K562 (cell line): ENCODE measurements around the gene STRA6. TPM values are rescaled to one million over a fixed set of nuclear protein-coding genes. Genes with fewer than 3 reads are reported as not detected.

Experiments
- CBX8 ChIP-seq: fragments of 200-600 bp; sonication (generic); IDR thresholded peaks from 2 replicates; pipeline ENCODE4 v1.6.1; 2012; ENCODE audit warnings: borderline replicate concordance, mixed run types, low read depth, mild to moderate bottlenecking, moderate library complexity, mixed read lengths, low read length, control low read depth, inconsistent platforms; ENCODE audit not compliant: poor library complexity, severe bottlenecking; ENCODE audit errors: extremely low read depth
- CXXC5 ChIP-seq: fragments of 250-450 bp; sonication (Bioruptor Pico); IDR thresholded peaks from 2 replicates; pipeline ENCODE4 v1.8.0; 2022; ENCODE audit warnings: inconsistent platforms, mild to moderate bottlenecking, moderate library complexity
- ETS2 ChIP-seq: IDR thresholded peaks from 2 replicates; pipeline ENCODE4 v1.6.1; 2016; ENCODE audit warnings: borderline replicate concordance, missing genetic modification characterization, mild to moderate bottlenecking, moderate library complexity, missing compliant biosample characterization; ENCODE audit not compliant: poor library complexity, severe bottlenecking
- HMGN3 ChIP-seq: IDR thresholded peaks from 2 replicates; pipeline ENCODE4 v1.6.1; 2011; ENCODE audit warnings: borderline replicate concordance, low read depth, mild to moderate bottlenecking, mixed read lengths, low read length; ENCODE audit not compliant: insufficient read length; ENCODE audit errors: extremely low read depth
- ILK ChIP-seq: fragments of 450-650 bp; IDR thresholded peaks from 2 replicates; pipeline ENCODE4 v1.6.1; 2016; ENCODE audit warnings: missing genetic modification characterization, low read depth, mild to moderate bottlenecking, missing compliant biosample characterization, moderate library complexity, borderline replicate concordance
- SP1 ChIP-seq: sonication (generic); formaldehyde crosslinking; IDR thresholded peaks from 2 replicates; pipeline ENCODE4 v1.8.1; 2022; ENCODE audit warnings: mild to moderate bottlenecking, missing genetic modification reagents
- U2AF2 ChIP-seq: fragments of 200-400 bp; formaldehyde crosslinking; optimal IDR thresholded peaks from 2 replicates; pipeline ENCODE3; 2017; ENCODE audit warnings: low read depth, mild to moderate bottlenecking, low read length
- ZBED1 ChIP-seq: IDR thresholded peaks from 2 replicates; pipeline ENCODE4 v1.6.1; 2014
- ZBTB40 ChIP-seq, 2 experiments: fragments of 450-650 bp in 1 of 2; sonication (generic) in 1 of 2; formaldehyde crosslinking in 1 of 2; IDR thresholded peaks; 2 replicates each; pipeline versions ENCODE4 v1.7.1 to v1.9.0; 2016 to 2022; ENCODE audit warnings: inconsistent platforms in 1 of 2, mild to moderate bottlenecking in 1 of 2, missing genetic modification reagents in 1 of 2
- ZNF263 ChIP-seq: sonication (generic); formaldehyde crosslinking; IDR thresholded peaks from 2 replicates; pipeline ENCODE4 v1.8.0; 2022; ENCODE audit warnings: mild to moderate bottlenecking, missing genetic modification reagents, borderline replicate concordance
- ZNF551 ChIP-seq: fragments of 250-450 bp; sonication (Bioruptor Pico); IDR thresholded peaks from 2 replicates; pipeline ENCODE4 v1.5.0; 2021; ENCODE audit warnings: mild to moderate bottlenecking, moderate library complexity
- ZNF785 ChIP-seq: fragments of 250-450 bp; sonication (Bioruptor Pico); IDR thresholded peaks from 2 replicates; pipeline ENCODE4 v1.4.0; 2020; ENCODE audit warnings: mild to moderate bottlenecking
- polyA plus RNA-seq, 8 experiments: library from polyadenylated mRNA; depleted of rRNA in 4 of 8; stranded (reverse) in 5 of 8; unstranded in 3 of 8; fragments of >200 nt; fragmentation: Nextera tagmentation in 2 of 8; fragmentation: Illumina TruSeq in 1 of 8; extraction: Ambion mirVana in 2 of 8; extraction: Trizol in 1 of 8; gene quantifications; 2 replicates each; pipeline versions ENCODE4 v1.2.1 to v1.2.3, GENCODE V29; 2011 to 2014; ENCODE audit warnings: inconsistent platforms in 1 of 8, missing spikeins in 1 of 8
- total RNA-seq, 7 experiments: library from RNA; depleted of rRNA in 6 of 7; stranded (reverse); fragments of >200 nt in 6 of 7; fragmentation: Illumina TruSeq in 2 of 7; extraction: Trizol in 2 of 7; gene quantifications; 2 replicates each; pipeline versions ENCODE4 v1.2.1 to v1.2.3, GENCODE V29; 2011 to 2021; ENCODE audit warnings: low replicate concordance in 1 of 7
- TF ChIP-seq, protein P1 (sequence below): fragments of 450-650 bp; IDR thresholded peaks from 2 replicates; pipeline ENCODE4 v1.6.1; 2018; ENCODE audit not compliant: partially characterized antibody

Gene STRA6
- total and polyA plus RNA-seq, 9 of the 15 experiments (the other 6 are each of a cell fraction or from before 2014, with no cell fraction given): 0.04 to 2.0 (median 0.43) TPM; not detected in 2

DNA sequence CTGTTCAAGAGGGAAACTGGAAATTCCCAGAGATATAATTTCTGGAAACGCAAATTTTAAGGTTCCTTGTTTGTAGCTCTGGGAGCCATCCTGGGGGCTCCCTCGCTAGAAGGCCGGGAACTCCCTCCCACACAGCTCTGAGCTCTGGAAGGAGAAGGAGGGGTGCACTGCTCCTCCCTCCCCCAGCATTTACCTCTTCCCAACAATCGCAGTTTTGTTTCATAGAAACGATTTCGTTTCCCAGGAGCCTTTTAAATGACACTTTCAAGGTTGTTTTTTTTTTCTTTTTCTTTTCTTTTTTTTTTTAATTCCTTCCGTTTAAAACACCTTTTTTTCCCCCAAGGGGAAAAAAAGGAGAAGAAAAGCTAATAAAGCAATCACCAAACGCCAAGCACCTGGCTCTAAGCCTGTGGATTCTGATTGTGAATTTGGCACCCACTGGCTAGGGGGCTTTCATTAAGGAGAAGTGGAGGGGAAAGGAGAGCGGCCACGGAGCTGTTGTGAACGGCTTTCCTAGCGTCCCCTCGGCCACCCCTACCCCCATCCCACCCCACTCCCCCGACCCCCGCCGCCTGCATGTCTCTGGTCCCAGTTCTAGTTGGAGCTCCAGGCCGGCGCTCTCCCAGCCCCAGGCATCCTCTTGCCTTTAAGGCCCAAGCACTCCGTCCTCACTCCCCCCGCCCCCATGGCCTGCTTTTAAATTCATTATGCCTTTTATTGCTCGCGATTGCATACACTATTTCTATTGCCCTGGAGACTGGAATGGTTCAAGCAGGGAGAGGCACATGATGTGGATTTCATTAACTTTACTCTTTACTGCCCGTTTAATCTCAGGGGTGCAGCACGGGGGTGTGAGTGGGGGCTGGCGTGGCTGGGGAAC, 19.9 kb upstream of the STRA6 start (continued):
- TF ChIP-seq ILK (tag) (no peak), U2AF2 (no peak), CBX8 (no peak), CXXC5 (CRISPR knock-in tag) (no peak), ZNF551 (CRISPR knock-in tag) (no peak), HMGN3 (no peak), ETS2 (tag) (no peak), ZNF263 (CRISPR knock-in tag) (no peak), SP1 (no peak), ZBED1 (no peak), ZNF785 (CRISPR knock-in tag) (no peak), ZBTB40 (IDR thresholded peaks at IDR 0.05) (no peak), ZBTB40 (CRISPR knock-in tag; IDR thresholded peaks at IDR 0.05) (no peak)
- TF ChIP-seq, protein P1, sequence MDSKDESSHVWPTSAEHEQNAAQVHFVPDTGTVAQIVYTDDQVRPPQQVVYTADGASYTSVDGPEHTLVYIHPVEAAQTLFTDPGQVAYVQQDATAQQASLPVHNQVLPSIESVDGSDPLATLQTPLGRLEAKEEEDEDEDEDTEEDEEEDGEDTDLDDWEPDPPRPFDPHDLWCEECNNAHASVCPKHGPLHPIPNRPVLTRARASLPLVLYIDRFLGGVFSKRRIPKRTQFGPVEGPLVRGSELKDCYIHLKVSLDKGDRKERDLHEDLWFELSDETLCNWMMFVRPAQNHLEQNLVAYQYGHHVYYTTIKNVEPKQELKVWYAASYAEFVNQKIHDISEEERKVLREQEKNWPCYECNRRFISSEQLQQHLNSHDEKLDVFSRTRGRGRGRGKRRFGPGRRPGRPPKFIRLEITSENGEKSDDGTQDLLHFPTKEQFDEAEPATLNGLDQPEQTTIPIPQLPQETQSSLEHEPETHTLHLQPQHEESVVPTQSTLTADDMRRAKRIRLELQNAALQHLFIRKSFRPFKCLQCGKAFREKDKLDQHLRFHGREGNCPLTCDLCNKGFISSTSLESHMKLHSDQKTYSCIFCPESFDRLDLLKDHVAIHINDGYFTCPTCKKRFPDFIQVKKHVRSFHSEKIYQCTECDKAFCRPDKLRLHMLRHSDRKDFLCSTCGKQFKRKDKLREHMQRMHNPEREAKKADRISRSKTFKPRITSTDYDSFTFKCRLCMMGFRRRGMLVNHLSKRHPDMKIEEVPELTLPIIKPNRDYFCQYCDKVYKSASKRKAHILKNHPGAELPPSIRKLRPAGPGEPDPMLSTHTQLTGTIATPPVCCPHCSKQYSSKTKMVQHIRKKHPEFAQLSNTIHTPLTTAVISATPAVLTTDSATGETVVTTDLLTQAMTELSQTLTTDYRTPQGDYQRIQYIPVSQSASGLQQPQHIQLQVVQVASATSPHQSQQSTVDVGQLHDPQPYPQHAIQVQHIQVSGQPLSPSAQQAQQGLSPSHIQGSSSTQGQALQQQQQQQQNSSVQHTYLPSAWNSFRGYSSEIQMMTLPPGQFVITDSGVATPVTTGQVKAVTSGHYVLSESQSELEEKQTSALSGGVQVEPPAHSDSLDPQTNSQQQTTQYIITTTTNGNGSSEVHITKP: no peak
